ENCODE results near the gene ZAP70. TPM values are rescaled to one million over a fixed set of nuclear protein-coding genes. Genes with fewer than 3 reads are reported as not detected.
"Not testable (repeated sequence)": the region's sequence is repeated elsewhere in the genome, so short reads cannot be mapped to it uniquely, and the experiment has no call there.

ZAP70 gene
- total and polyA plus RNA-seq, 2 donors (not counting 3 experiments of a cell fraction or from before 2014, with no cell fraction given) = 0.14 TPM; not detected in 1

GRCh38 chr2:97671526-97671925 lies 41.9 kb upstream of the ZAP70 start:
- BruUV-seq (replicated peaks) = no TSS peak
- no peak overlapping the region for H3K4me3 ChIP-seq (replicated peaks in 1 of 3; ENCODE audit: insufficient read depth in 1 of 3, low read depth in 1 of 3, low read length in 3 of 3)
- no peaks in the 10 kb centered on the region for H3K9me3 ChIP-seq (replicated peaks; ENCODE audit: control insufficient read depth, insufficient read depth, low read length)
- H3K9ac ChIP-seq (replicated peaks; ENCODE audit: extremely low read depth, insufficient read depth, low read length) = no peak overlapping the region
- H3K27ac ChIP-seq (ENCODE audit: insufficient read depth, low read depth, low read length) = no peak overlapping the region
- CTCF ChIA-PET = no interaction called here
- no peaks in the 10 kb centered on the region for H3K27me3 ChIP-seq (ENCODE audit: control insufficient read depth in 2 of 2, insufficient read depth in 2 of 2, low read length in 2 of 2)
- no peaks in the 10 kb centered on the region for H3K36me3 ChIP-seq (ENCODE audit: control insufficient read depth in 2 of 2, extremely low read depth in 1 of 2, insufficient read depth in 2 of 2, low read length in 2 of 2)
- no peaks in the 10 kb centered on the region for H4K20me1 ChIP-seq (replicated peaks; ENCODE audit: control insufficient read depth, extremely low read depth, insufficient read depth, low read length)
- no peak for DNase-seq (ENCODE audit: low read depth, low spot score)
- intact Hi-C loops (cut with micrococcal nuclease) = no loop called here
- no peaks in the 10 kb centered on the region for H3K9me1 ChIP-seq (replicated peaks; ENCODE audit: control insufficient read depth, extremely low read depth, insufficient read depth, low read length)
- dilution Hi-C loops (cut with MboI; ENCODE audit: extremely low pct_ligation_motif_present, low sequenced_read_pairs) = no loop called here
- FAIRE-seq = no peak
- TF ChIP-seq POLR2AphosphoS5 (IDR thresholded peaks at IDR 0.05; ENCODE audit: insufficient read depth, low read depth, low read length) (no peak), EZH2 (IDR thresholded peaks at IDR 0.05; ENCODE audit: borderline replicate concordance, low read depth, low read length, severe bottlenecking) (no peak), MYC (IDR thresholded peaks at IDR 0.05; ENCODE audit: low read depth, low read length) (no peak), POLR2A (IDR thresholded peaks at IDR 0.05; ENCODE audit: low read depth, low read length) (no peak), CTCF (IDR thresholded peaks at IDR 0.05; ENCODE audit: extremely low read depth in 1 of 2, insufficient read depth in 1 of 2, low read depth in 1 of 2, low read length in 2 of 2) (no peak), JUN (IDR thresholded peaks at IDR 0.05; ENCODE audit: borderline replicate concordance, insufficient read depth, insufficient read length, low read depth) (no peak), MAX (IDR thresholded peaks at IDR 0.05; ENCODE audit: insufficient read depth, insufficient read length) (no peak)
- no peak overlapping the region for H3K4me2 ChIP-seq (ENCODE audit: insufficient read depth, low read length)
- no peak overlapping the region for H2AFZ ChIP-seq (ENCODE audit: low read depth, low read length)
- H3K4me1 ChIP-seq (ENCODE audit: control insufficient read depth, extremely low read depth, insufficient read depth, low read length) = no peaks in the 10 kb centered on the region
- H3K79me2 ChIP-seq (ENCODE audit: control insufficient read depth, insufficient read depth, low read length) = no peaks in the 10 kb centered on the region
- POLR2A ChIA-PET = no interaction called here

GRCh38 chr2:97672606-97673140 lies 40.7 kb upstream of the ZAP70 start:
- FAIRE-seq; H2AFZ ChIP-seq (ENCODE audit: low read depth, low read length); H3K27ac ChIP-seq (ENCODE audit: insufficient read depth, low read depth, low read length); H3K36me3 ChIP-seq (ENCODE audit: control insufficient read depth in 2 of 2, extremely low read depth in 1 of 2, insufficient read depth in 2 of 2, low read length in 2 of 2); dilution Hi-C loops (cut with MboI; ENCODE audit: extremely low pct_ligation_motif_present, low sequenced_read_pairs); BruUV-seq (replicated peaks); H3K9me3 ChIP-seq (replicated peaks; ENCODE audit: control insufficient read depth, insufficient read depth, low read length); H3K4me3 ChIP-seq (replicated peaks in 1 of 3; ENCODE audit: insufficient read depth in 1 of 3, low read depth in 1 of 3, low read length in 3 of 3); intact Hi-C loops (cut with micrococcal nuclease); DNase-seq (ENCODE audit: low read depth, low spot score); H3K9ac ChIP-seq (replicated peaks; ENCODE audit: extremely low read depth, insufficient read depth, low read length); H3K27me3 ChIP-seq (ENCODE audit: control insufficient read depth in 2 of 2, insufficient read depth in 2 of 2, low read length in 2 of 2); H4K20me1 ChIP-seq (replicated peaks; ENCODE audit: control insufficient read depth, extremely low read depth, insufficient read depth, low read length); POLR2A ChIA-PET; H3K9me1 ChIP-seq (replicated peaks; ENCODE audit: control insufficient read depth, extremely low read depth, insufficient read depth, low read length); H3K79me2 ChIP-seq (ENCODE audit: control insufficient read depth, insufficient read depth, low read length); H3K4me2 ChIP-seq (ENCODE audit: insufficient read depth, low read length): not testable (repeated sequence)
- CTCF ChIA-PET = interaction anchor here (1.5 kb wide), 2 partner anchors 8 to 27 kb away, joined by 4 to 8 read pairs; partner anchors contain the start of gene ACTR1B
- H3K4me1 ChIP-seq (ENCODE audit: control insufficient read depth, extremely low read depth, insufficient read depth, low read length) = peaks cover 11% of the 10 kb centered on the region
